Stimulated activated CD4-positive, alpha-beta T cell treated with anti-CD3 and anti-CD28 coated beads, Interleukin-4, amount 100 ng/mL, for 1 hour (primary cell): ENCODE data around the gene WDR73.

ENCODE experiments used
- DNase-seq: peaks from one replicate; pipeline ENCODE4 v3.0.0-alpha.2; 2020

Gene WDR73

GRCh38 chr15:84609818-84610525 lies 44.1 kb downstream of the WDR73 start:
- DNase-seq, result no peak

- DNase-seq, result no peak
Measured at GRCh38 chr15:84608707-84609284, 45.3 kb downstream of the WDR73 start.

- no peak for DNase-seq
Measured at GRCh38 chr15:84606653-84607120, 47.4 kb downstream of the WDR73 start.

GRCh38 chr15:84605554-84605882 lies 48.6 kb downstream of the WDR73 start:
- DNase-seq, result no peak

- DNase-seq, result peak; percentile 61
Measured at GRCh38 chr15:84604826-84605553, 49.1 kb downstream of the WDR73 start.

GRCh38 chr15:84603630-84604379 lies 50.3 kb downstream of the WDR73 start:
- no peak for DNase-seq

GRCh38 chr15:84601555-84601838 lies 52.6 kb downstream of the WDR73 start:
- no peak for DNase-seq

GRCh38 chr15:84600687-84601554 lies 53.2 kb downstream of the WDR73 start, which contains the start of gene ZSCAN2:
Gene ZSCAN2, plus strand, starts transcription at chr15:84601009. Its CDS starts 2,919 bp downstream, at chr15:84603928.
- peak; percentile 94 for DNase-seq

- DNase-seq, result peak; percentile 54
Measured at GRCh38 chr15:84600331-84600686, 53.8 kb downstream of the WDR73 start.

GRCh38 chr15:84599906-84600305 lies 54.2 kb downstream of the WDR73 start:
- no peak for DNase-seq

- peak; percentile 12 for DNase-seq
Measured at GRCh38 chr15:84598993-84599392, 55.1 kb downstream of the WDR73 start.

- no peak for DNase-seq
Measured at GRCh38 chr15:84598250-84598649, 55.8 kb downstream of the WDR73 start.

- DNase-seq, result no peak
Measured at GRCh38 chr15:84597296-84597695, 56.8 kb downstream of the WDR73 start.

- DNase-seq, result no peak
Measured at GRCh38 chr15:84595660-84596059, 58.4 kb downstream of the WDR73 start.

- no peak for DNase-seq
Measured at GRCh38 chr15:84594617-84595290, 59.3 kb downstream of the WDR73 start.

GRCh38 chr15:84591815-84592214 lies 62.3 kb downstream of the WDR73 start:
- no peak for DNase-seq

GRCh38 chr15:84590406-84590805 lies 63.7 kb downstream of the WDR73 start:
- DNase-seq, result no peak
